Adrenal gland (tissue), 5 donors: ENCODE data around the gene UQCR10.

Experiments
- CTCF ChIP-seq, 6 experiments: fragments of 450-650 bp in 4 of 6; fragments of 200-600 bp in 2 of 6; sonication (generic) in 1 of 6; IDR thresholded peaks; 1 replicate in 5 of 6; 2 replicates in 1 of 6; pipeline versions ENCODE4 v1.5.1 to v1.8.0; 2016 to 2021; ENCODE audit warnings: antibody characterized with exemption in 6 of 6, mild to moderate bottlenecking in 2 of 6, moderate library complexity in 1 of 6
- POLR2A ChIP-seq, 2 donors: fragments of 450-650 bp; IDR thresholded peaks; one replicate each; pipeline ENCODE4 v1.6.1; 2017; ENCODE audit warnings: antibody characterized with exemption in 2 of 2, mild to moderate bottlenecking in 2 of 2, moderate library complexity in 1 of 2
- donor health status: DM: no; HTN: no; CAD: no.

- TF ChIP-seq CTCF (IDR thresholded peaks at IDR 0.05), result no peak
- no peak for TF ChIP-seq POLR2A (IDR thresholded peaks at IDR 0.05)
Measured at GRCh38 chr22:29813126-29813525, 46.0 kb downstream of the UQCR10 start.
